Esophagus squamous epithelium (tissue), 4 donors: ENCODE measurements around the gene ZNF610.

Experiments
- CTCF ChIP-seq, 6 experiments: fragments of 450-650 bp in 4 of 6; fragments of 200-600 bp in 2 of 6; sonication (generic) in 2 of 6; IDR thresholded peaks; one replicate each; pipeline ENCODE4 v1.5.1; 2016 to 2019; ENCODE audit warnings: antibody characterized with exemption in 6 of 6, mild to moderate bottlenecking in 4 of 6, moderate library complexity in 4 of 6
- POLR2A ChIP-seq, 4 donors: fragments of 450-650 bp; IDR thresholded peaks; one replicate each; pipeline ENCODE4 v1.6.1; 2017; ENCODE audit warnings: antibody characterized with exemption in 4 of 4, mild to moderate bottlenecking in 4 of 4, moderate library complexity in 3 of 4

- no peak for TF ChIP-seq CTCF (IDR thresholded peaks at IDR 0.05)
- TF ChIP-seq POLR2A (IDR thresholded peaks at IDR 0.05), result no peak
These were observed 9.1 kb downstream of the ZNF610 start for GRCh38 chr19:52345162-52345561.
